NCI-H510A (cell line): ENCODE measurements around the gene ARHGAP44.
A peak's percentile ranks its signal among the peaks of the same experiment; 100 is the strongest.

Experiments
- DNase-seq: peaks from one replicate; lab custom pipeline; 2025; lab: John Stamatoyannopoulos, UW

Gene ARHGAP44

GRCh38 chr17:12789481-12790248, at the start of gene ARHGAP44:
Gene ARHGAP44 (plus strand): TSS chr17:12789498. CDS start chr17:12789839, 341 bp downstream.
- peak; percentile 11 for DNase-seq

- no peak for DNase-seq
Measured at GRCh38 chr17:12739500-12739899, 49.8 kb upstream of the ARHGAP44 start.

GRCh38 chr17:12743046-12743445, 46.3 kb upstream of the ARHGAP44 start:
- no peak for DNase-seq

- DNase-seq = no peak
Measured at GRCh38 chr17:12744298-12744697, 45.0 kb upstream of the ARHGAP44 start.

GRCh38 chr17:12744786-12745185, 44.5 kb upstream of the ARHGAP44 start:
- DNase-seq = no peak

- no peak for DNase-seq
Measured at GRCh38 chr17:12745486-12745885, 43.8 kb upstream of the ARHGAP44 start.

GRCh38 chr17:12756786-12757185, 32.5 kb upstream of the ARHGAP44 start:
- DNase-seq = no peak

GRCh38 chr17:12759090-12759489, 30.2 kb upstream of the ARHGAP44 start:
- no peak for DNase-seq

GRCh38 chr17:12765548-12765947, 23.8 kb upstream of the ARHGAP44 start:
- DNase-seq = no peak

- DNase-seq = no peak
Measured at GRCh38 chr17:12768255-12768654, 21.0 kb upstream of the ARHGAP44 start.

- no peak for DNase-seq
Measured at GRCh38 chr17:12769981-12770380, 19.3 kb upstream of the ARHGAP44 start.

GRCh38 chr17:12773153-12773552, 16.1 kb upstream of the ARHGAP44 start:
- no peak for DNase-seq

GRCh38 chr17:12789075-12789480, 220 bp upstream of the ARHGAP44 start:
- no peak for DNase-seq

- DNase-seq = no peak
Measured at GRCh38 chr17:12790249-12791106, 1.2 kb downstream of the ARHGAP44 start.

GRCh38 chr17:12794919-12795532, 5.7 kb downstream of the ARHGAP44 start:
- no peak for DNase-seq

- no peak for DNase-seq
Measured at GRCh38 chr17:12800855-12801365, 11.6 kb downstream of the ARHGAP44 start.

GRCh38 chr17:12806630-12807029, 17.3 kb downstream of the ARHGAP44 start:
- DNase-seq = no peak

GRCh38 chr17:12808723-12809122, 19.4 kb downstream of the ARHGAP44 start:
- no peak for DNase-seq

GRCh38 chr17:12812877-12813276, 23.6 kb downstream of the ARHGAP44 start:
- DNase-seq = no peak

- DNase-seq = no peak
Measured at GRCh38 chr17:12813664-12814063, 24.4 kb downstream of the ARHGAP44 start.

- no peak for DNase-seq
Measured at GRCh38 chr17:12814718-12815117, 25.4 kb downstream of the ARHGAP44 start.

- DNase-seq = no peak
Measured at GRCh38 chr17:12815642-12816141, 26.4 kb downstream of the ARHGAP44 start.
